HepG2 (cell line): ENCODE data around the gene YKT6. TPM values are rescaled to one million over a fixed set of nuclear protein-coding genes. Genes with fewer than 3 reads are reported as not detected.

ENCODE experiments used
- ATAC-seq: fragments of 200-7000 bp; cut with Tn5 transposase; 3 replicates; pipeline ENCODE4 v1.9.1; 2020; ENCODE audit warnings: mild to moderate bottlenecking, moderate library complexity
- BruUV-seq: library from RNA; stranded (reverse); fragments of 400-500 nt; replicated peaks from 2 replicates; lab custom pipeline; 2021; lab: Mats Ljungman, UMichigan
- CTCF ChIA-PET: fragments of 300-600 bp; formaldehyde crosslinking; extraction: SDS; loops from one replicate; lab custom pipeline; 2021; ENCODE audit warnings: low total read pairs, inconsistent platforms, low intra/inter-chr PET ratio; lab: Yijun Ruan, JAX
- POLR2A ChIA-PET: fragments of 350-600 bp; sonication (Branson Sonifier 250); formaldehyde crosslinking; loops from one replicate; lab custom pipeline; 2020; ENCODE audit warnings: antibody characterized with exemption, inconsistent platforms; lab: Yijun Ruan, JAX
- DNase-seq: peaks from one replicate; pipeline ENCODE4 v3.0.0-alpha.2; 2015; ENCODE audit warnings: low spot score
- FAIRE-seq: peaks from 3 replicates; lab custom pipeline; 2011; peaks lifted over from hg19 to GRCh38; lab: Jason Lieb, UNC
- H2AFZ ChIP-seq: one replicate; pipeline ENCODE4 v1.6.1; 2011; ENCODE audit warnings: low read length, inconsistent platforms
- H3K27ac ChIP-seq: fragments of 300-600 bp; 3 replicates; pipeline ENCODE4 v1.8.0; 2011; ENCODE audit warnings: mixed run types, mild to moderate bottlenecking, mixed read lengths, low read length, inconsistent platforms; ENCODE audit not compliant: insufficient read depth; ENCODE audit errors: extremely low read length
- H3K27me3 ChIP-seq, 2 experiments: fragments of 200-600 bp in 1 of 2; 2 replicates in 1 of 2; 3 replicates in 1 of 2; pipeline versions ENCODE4 v1.6.0 to v1.8.0; 2011; ENCODE audit warnings: low read length in 2 of 2, mild to moderate bottlenecking in 2 of 2, moderate library complexity in 2 of 2, inconsistent platforms in 1 of 2; ENCODE audit not compliant: insufficient read depth in 2 of 2, control insufficient read depth in 1 of 2
- H3K36me3 ChIP-seq, 2 experiments: fragments of 200-600 bp in 1 of 2; replicated peaks in 1 of 2; 2 replicates in 1 of 2; 3 replicates in 1 of 2; pipeline versions ENCODE4 v1.5.1 to v1.8.0; 2011; ENCODE audit warnings: low read length in 2 of 2, inconsistent platforms in 1 of 2; ENCODE audit not compliant: insufficient read depth in 2 of 2, control insufficient read depth in 1 of 2
- H3K4me1 ChIP-seq: 2 replicates; pipeline ENCODE4 v1.5.1; 2012; ENCODE audit warnings: low read length, inconsistent platforms; ENCODE audit not compliant: insufficient read depth
- H3K4me2 ChIP-seq: 2 replicates; pipeline ENCODE4 v1.6.0; 2011; ENCODE audit warnings: low read depth, low read length, inconsistent platforms
- H3K4me3 ChIP-seq, 3 experiments: fragments of 200-600 bp in 1 of 3; sonication (generic), shearing (Covaris generic) in 1 of 3; replicated peaks in 1 of 3; 2 replicates each; pipeline ENCODE4 v1.5.1; 2011 to 2016; ENCODE audit warnings: low read length in 3 of 3, inconsistent platforms in 2 of 3, low read depth in 2 of 3, mild to moderate bottlenecking in 2 of 3, control low read depth in 1 of 3, mixed read lengths in 1 of 3; ENCODE audit not compliant: insufficient read depth in 1 of 3
- H3K79me2 ChIP-seq: one replicate; pipeline ENCODE4 v1.6.1; 2011; ENCODE audit warnings: low read length, inconsistent platforms; ENCODE audit not compliant: insufficient read depth
- H3K9ac ChIP-seq: 2 replicates; pipeline ENCODE4 v1.6.0; 2011; ENCODE audit warnings: mild to moderate bottlenecking, low read depth, low read length, inconsistent platforms; ENCODE audit not compliant: insufficient read depth
- H3K9me3 ChIP-seq: 2 replicates; pipeline ENCODE4 v1.5.1; 2012; ENCODE audit warnings: mild to moderate bottlenecking, low read length
- H4K20me1 ChIP-seq: 2 replicates; pipeline ENCODE4 v1.6.0; 2011; ENCODE audit warnings: inconsistent platforms, mild to moderate bottlenecking, low read length, moderate library complexity; ENCODE audit not compliant: insufficient read depth
- ATF4 ChIP-seq, 2 experiments: fragments of 450-650 bp in 1 of 2; sonication (generic) in 1 of 2; formaldehyde crosslinking; IDR thresholded peaks; 2 replicates each; pipeline versions ENCODE4 v1.5.0 to v1.8.0; 2020 to 2022; ENCODE audit warnings: mild to moderate bottlenecking in 1 of 2, missing genetic modification reagents in 1 of 2
- MIXL1 ChIP-seq: IDR thresholded peaks from 2 replicates; pipeline ENCODE4 v1.6.1; 2016
- MYPOP ChIP-seq: sonication (generic); formaldehyde crosslinking; IDR thresholded peaks from 2 replicates; pipeline ENCODE4 v1.8.1; 2023; ENCODE audit warnings: mild to moderate bottlenecking, moderate library complexity, missing genetic modification reagents
- SALL1 ChIP-seq: sonication (generic); formaldehyde crosslinking; IDR thresholded peaks from 2 replicates; pipeline ENCODE4 v1.8.0; 2022; ENCODE audit warnings: mild to moderate bottlenecking, missing genetic modification reagents
- SNAPC2 ChIP-seq: sonication (generic); formaldehyde crosslinking; IDR thresholded peaks from 2 replicates; pipeline ENCODE4 v1.8.1; 2022; ENCODE audit warnings: mild to moderate bottlenecking, missing genetic modification reagents
- SRSF1 ChIP-seq: fragments of 200-400 bp; formaldehyde crosslinking; optimal IDR thresholded peaks from 2 replicates; pipeline ENCODE3; 2017; ENCODE audit warnings: mild to moderate bottlenecking, low read depth, low read length, moderate library complexity
- ZBTB46 ChIP-seq: sonication (generic); formaldehyde crosslinking; IDR thresholded peaks from 2 replicates; pipeline ENCODE4 v1.4.0; 2020; ENCODE audit warnings: mild to moderate bottlenecking, missing genetic modification reagents, borderline replicate concordance
- ZNF382 ChIP-seq: sonication (generic); formaldehyde crosslinking; IDR thresholded peaks from 2 replicates; pipeline ENCODE4 v1.5.0; 2020; ENCODE audit warnings: missing genetic modification reagents, mild to moderate bottlenecking, borderline replicate concordance
- ZNF768 ChIP-seq: sonication (generic); formaldehyde crosslinking; IDR thresholded peaks from 2 replicates; pipeline ENCODE4 v1.4.0; 2020; ENCODE audit warnings: missing genetic modification reagents
- ZSCAN22 ChIP-seq: sonication (generic); formaldehyde crosslinking; IDR thresholded peaks from 2 replicates; pipeline ENCODE4 v1.4.0; 2020; ENCODE audit warnings: mild to moderate bottlenecking, missing genetic modification reagents
- WGBS: methylation state at CpG from one replicate; pipeline ENCODE4 v1.1.6; 2017; ENCODE audit warnings: low lambda C conversion rate; 5-methylcytosine and 5-hydroxymethylcytosine counted together
- in situ Hi-C: cut with HindIII; loops from 2 replicates; pipeline ENCODE4 v1.10.0; 2017; ENCODE audit warnings: low pct_unique_long_range_greater_than_20kb; ENCODE audit not compliant: extremely low pct_ligation_motif_present
- intact Hi-C: fragments of 100-400 bp; cut with micrococcal nuclease; formaldehyde crosslinking; loops from one replicate; pipeline ENCODE4 v1.10.0; 2022; ENCODE audit not compliant: unreplicated experiment
- polyA plus RNA-seq, 8 experiments: library from polyadenylated mRNA; depleted of rRNA in 3 of 8; stranded (reverse) in 7 of 8; unstranded in 1 of 8; fragments of >200 nt; fragmentation: Illumina TruSeq in 4 of 8; extraction: Trizol in 4 of 8; gene quantifications; 2 replicates each; pipeline versions ENCODE4 v1.2.1 to v1.2.3, GENCODE V29; 2011 to 2016; ENCODE audit warnings: low read depth in 4 of 8, missing spikeins in 1 of 8, mixed read lengths in 1 of 8; ENCODE audit not compliant: insufficient read depth in 1 of 8
- total RNA-seq, 5 experiments: library from RNA; depleted of rRNA; stranded (reverse); fragments of >200 nt; fragmentation: Illumina TruSeq; extraction: Trizol; gene quantifications; 2 replicates each; pipeline ENCODE4 v1.2.3, GENCODE V29; 2016; ENCODE audit warnings: low read depth in 1 of 5
- TF ChIP-seq, protein P1 (sequence below): sonication (generic); formaldehyde crosslinking; IDR thresholded peaks from 2 replicates; pipeline ENCODE4 v1.5.1; 2020; ENCODE audit warnings: mild to moderate bottlenecking, moderate library complexity, missing genetic modification reagents
- TF ChIP-seq, protein P2 (sequence below): sonication (generic); formaldehyde crosslinking; IDR thresholded peaks from 2 replicates; pipeline ENCODE4 v1.5.0; 2020; ENCODE audit warnings: missing genetic modification reagents, mild to moderate bottlenecking, borderline replicate concordance
- TF ChIP-seq, protein P3 (sequence below): sonication (generic); formaldehyde crosslinking; IDR thresholded peaks from 2 replicates; pipeline ENCODE4 v1.5.0; 2020; ENCODE audit warnings: missing genetic modification reagents
- TF ChIP-seq, protein P4 (sequence below): sonication (generic); formaldehyde crosslinking; IDR thresholded peaks from 2 replicates; pipeline ENCODE4 v1.9.0; 2021; ENCODE audit warnings: missing genetic modification reagents, borderline replicate concordance

Gene YKT6
- total and polyA plus RNA-seq, 2 of the 13 experiments (the other 11 are each of a cell fraction or from before 2014, with no cell fraction given) = 52.2 to 60.3 TPM

GRCh38 chr7:44162785-44163395, 37.9 kb upstream of the YKT6 start:
- CTCF ChIA-PET = no interaction called here
- Histone ChIP-seq H4K20me1 (no peaks in the 10 kb centered on the region), H3K4me3 (no peak overlapping the region), H3K9ac (no peak overlapping the region), H3K27ac (no peak overlapping the region), H3K9me3 (no peaks in the 10 kb centered on the region), H3K79me2 (no peaks in the 10 kb centered on the region), H3K4me2 (no peak overlapping the region), H3K36me3 (no peaks in the 10 kb centered on the region), H2AFZ (no peak overlapping the region), H3K4me1 (no peaks in the 10 kb centered on the region), H3K27me3 (no peaks in the 10 kb centered on the region; a peak in 1 of 5 replicates)
- in situ Hi-C loops (no loop called here), intact Hi-C loops (no loop called here)
- POLR2A ChIA-PET = no interaction called here
- no peak for FAIRE-seq
- 60% methylated on average over 1 of the region's 1 CpG for WGBS
- no TSS peak for BruUV-seq
- DNase-seq = no peak
- ATAC-seq = no peak
- TF ChIP-seq ATF4 (CRISPR knock-in tag; IDR thresholded peaks at IDR 0.05) = no peak
- TF ChIP-seq SNAPC2 (CRISPR knock-in tag) = no peak
- no peak for TF ChIP-seq SRSF1
- no peak for TF ChIP-seq ZNF768 (CRISPR knock-in tag)
- no peak for TF ChIP-seq MIXL1
- TF ChIP-seq ZNF382 = no peak
- TF ChIP-seq, protein P1, sequence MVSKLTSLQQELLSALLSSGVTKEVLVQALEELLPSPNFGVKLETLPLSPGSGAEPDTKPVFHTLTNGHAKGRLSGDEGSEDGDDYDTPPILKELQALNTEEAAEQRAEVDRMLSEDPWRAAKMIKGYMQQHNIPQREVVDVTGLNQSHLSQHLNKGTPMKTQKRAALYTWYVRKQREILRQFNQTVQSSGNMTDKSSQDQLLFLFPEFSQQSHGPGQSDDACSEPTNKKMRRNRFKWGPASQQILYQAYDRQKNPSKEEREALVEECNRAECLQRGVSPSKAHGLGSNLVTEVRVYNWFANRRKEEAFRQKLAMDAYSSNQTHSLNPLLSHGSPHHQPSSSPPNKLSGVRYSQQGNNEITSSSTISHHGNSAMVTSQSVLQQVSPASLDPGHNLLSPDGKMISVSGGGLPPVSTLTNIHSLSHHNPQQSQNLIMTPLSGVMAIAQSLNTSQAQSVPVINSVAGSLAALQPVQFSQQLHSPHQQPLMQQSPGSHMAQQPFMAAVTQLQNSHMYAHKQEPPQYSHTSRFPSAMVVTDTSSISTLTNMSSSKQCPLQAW = no peak
- TF ChIP-seq, protein P2, sequence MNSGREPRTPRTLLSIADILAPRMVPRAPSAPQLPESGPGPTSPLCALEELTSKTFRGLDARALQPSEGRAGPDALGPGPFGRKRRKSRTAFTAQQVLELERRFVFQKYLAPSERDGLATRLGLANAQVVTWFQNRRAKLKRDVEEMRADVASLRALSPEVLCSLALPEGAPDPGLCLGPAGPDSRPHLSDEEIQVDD (CRISPR knock-in tag) = no peak
- no peak for TF ChIP-seq ZBTB46
- TF ChIP-seq SALL1 (CRISPR knock-in tag) = no peak
- TF ChIP-seq, protein P3, sequence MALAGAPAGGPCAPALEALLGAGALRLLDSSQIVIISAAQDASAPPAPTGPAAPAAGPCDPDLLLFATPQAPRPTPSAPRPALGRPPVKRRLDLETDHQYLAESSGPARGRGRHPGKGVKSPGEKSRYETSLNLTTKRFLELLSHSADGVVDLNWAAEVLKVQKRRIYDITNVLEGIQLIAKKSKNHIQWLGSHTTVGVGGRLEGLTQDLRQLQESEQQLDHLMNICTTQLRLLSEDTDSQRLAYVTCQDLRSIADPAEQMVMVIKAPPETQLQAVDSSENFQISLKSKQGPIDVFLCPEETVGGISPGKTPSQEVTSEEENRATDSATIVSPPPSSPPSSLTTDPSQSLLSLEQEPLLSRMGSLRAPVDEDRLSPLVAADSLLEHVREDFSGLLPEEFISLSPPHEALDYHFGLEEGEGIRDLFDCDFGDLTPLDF (CRISPR knock-in tag) = no peak
- no peak for TF ChIP-seq ZSCAN22 (CRISPR knock-in tag)
- no peak for TF ChIP-seq MYPOP (CRISPR knock-in tag)
- TF ChIP-seq, protein P4, sequence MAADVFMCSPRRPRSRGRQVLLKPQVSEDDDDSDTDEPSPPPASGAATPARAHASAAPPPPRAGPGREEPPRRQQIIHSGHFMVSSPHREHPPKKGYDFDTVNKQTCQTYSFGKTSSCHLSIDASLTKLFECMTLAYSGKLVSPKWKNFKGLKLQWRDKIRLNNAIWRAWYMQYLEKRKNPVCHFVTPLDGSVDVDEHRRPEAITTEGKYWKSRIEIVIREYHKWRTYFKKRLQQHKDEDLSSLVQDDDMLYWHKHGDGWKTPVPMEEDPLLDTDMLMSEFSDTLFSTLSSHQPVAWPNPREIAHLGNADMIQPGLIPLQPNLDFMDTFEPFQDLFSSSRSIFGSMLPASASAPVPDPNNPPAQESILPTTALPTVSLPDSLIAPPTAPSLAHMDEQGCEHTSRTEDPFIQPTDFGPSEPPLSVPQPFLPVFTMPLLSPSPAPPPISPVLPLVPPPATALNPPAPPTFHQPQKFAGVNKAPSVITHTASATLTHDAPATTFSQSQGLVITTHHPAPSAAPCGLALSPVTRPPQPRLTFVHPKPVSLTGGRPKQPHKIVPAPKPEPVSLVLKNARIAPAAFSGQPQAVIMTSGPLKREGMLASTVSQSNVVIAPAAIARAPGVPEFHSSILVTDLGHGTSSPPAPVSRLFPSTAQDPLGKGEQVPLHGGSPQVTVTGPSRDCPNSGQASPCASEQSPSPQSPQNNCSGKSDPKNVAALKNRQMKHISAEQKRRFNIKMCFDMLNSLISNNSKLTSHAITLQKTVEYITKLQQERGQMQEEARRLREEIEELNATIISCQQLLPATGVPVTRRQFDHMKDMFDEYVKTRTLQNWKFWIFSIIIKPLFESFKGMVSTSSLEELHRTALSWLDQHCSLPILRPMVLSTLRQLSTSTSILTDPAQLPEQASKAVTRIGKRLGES = no peak
